AG09309 (cell line): ENCODE data around the gene SYT11.
"Not testable (repeated sequence)": the region's sequence is repeated elsewhere in the genome, so short reads cannot be mapped to it uniquely, and the experiment has no call there.

Source experiments
- DNase-seq: peaks from one replicate; pipeline ENCODE4 v3.0.0-alpha.2; 2010; ENCODE audit warnings: low read depth
- H3K4me3 ChIP-seq: 2 replicates; pipeline ENCODE4 v1.5.1; 2011; ENCODE audit warnings: mild to moderate bottlenecking, low read depth, low read length, moderate library complexity; ENCODE audit not compliant: control insufficient read depth
- CTCF ChIP-seq: IDR thresholded peaks from 2 replicates; pipeline ENCODE4 v1.5.1; 2011; ENCODE audit warnings: mild to moderate bottlenecking, low read depth, low read length, inconsistent platforms; ENCODE audit not compliant: insufficient read depth, control insufficient read depth; ENCODE audit errors: missing control alignments

SYT11 gene

GRCh38 chr1:155833665-155834295 is 25.6 kb upstream of the SYT11 start:
- no peak overlapping the region for H3K4me3 ChIP-seq
- no peak for DNase-seq
- no peak for TF ChIP-seq CTCF

GRCh38 chr1:155834296-155834926 is 25.0 kb upstream of the SYT11 start:
- H3K4me3 ChIP-seq = no peak overlapping the region
- peak; percentile 17 for DNase-seq
- no peak for TF ChIP-seq CTCF

GRCh38 chr1:155834927-155835399 is 24.4 kb upstream of the SYT11 start:
- not testable (repeated sequence) for DNase-seq, H3K4me3 ChIP-seq

DNA sequence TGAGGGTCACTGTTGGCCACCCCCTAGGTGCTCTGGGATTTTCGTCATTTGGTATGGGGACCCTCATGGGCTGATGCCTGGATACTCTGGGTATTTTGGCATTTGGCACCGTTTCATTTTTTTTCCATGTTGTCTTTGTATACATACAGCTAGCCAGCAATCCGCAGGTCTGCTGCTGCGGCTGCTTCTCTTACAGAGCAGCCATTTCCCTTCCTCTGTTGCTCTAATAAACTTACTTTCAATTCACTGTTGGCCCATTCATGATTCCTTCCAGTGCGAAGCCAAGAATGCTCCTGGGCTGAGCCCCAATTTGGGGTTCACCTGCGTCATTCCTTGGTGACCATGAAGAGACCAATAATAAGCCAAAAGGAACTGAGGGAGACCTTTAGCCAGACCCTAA is 23.8 kb upstream of the SYT11 start:
- TF ChIP-seq CTCF = no peak
- no peak for DNase-seq
- H3K4me3 ChIP-seq = no peak overlapping the region

DNA sequence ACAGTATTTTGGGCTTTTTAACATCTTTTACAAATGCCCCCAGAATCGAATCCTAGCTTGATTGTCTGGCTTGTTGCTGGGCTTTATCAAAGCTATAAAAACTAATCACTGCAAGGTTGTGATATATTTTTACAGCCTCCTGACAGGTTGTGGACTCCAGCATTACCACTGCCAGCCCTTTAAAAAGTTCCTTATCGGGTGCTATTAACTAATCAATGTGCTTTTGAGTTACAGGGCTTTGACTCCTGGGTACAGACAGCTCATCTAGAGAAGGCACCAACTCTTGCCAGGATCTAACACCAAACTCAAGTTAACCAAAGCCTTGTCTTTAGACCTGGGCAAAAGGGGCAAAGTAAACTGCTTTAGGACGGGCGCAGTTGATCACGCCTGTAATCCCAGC is 19.0 kb upstream of the SYT11 start:
- no peak for TF ChIP-seq CTCF
- H3K4me3 ChIP-seq = no peak overlapping the region
- DNase-seq = no peak

DNA sequence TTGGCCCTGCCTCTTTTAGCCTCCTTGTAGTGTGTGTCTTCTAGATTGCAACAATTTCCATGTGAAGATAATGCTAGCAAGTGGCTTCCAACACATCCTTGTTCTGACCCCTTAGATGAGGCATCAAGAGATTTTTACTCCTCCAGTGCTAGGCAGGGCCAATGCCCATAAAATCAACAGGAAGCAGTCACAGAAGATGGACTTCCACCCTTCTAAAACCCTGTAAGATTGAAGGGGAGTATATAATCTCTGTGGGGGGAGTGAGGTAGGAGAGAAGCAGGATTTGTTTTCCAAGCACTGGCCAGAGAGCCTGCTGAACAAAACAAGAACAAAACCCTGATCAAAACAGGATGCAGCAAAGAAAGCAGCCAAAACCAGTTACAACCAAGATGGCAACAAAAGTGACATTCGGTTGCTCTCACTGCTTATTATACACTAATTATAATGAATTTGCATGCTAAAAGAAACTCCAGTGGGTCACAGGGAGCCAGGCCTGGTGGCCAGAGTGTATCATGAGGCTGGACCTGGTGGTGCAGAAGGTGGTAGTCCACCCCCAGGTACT is 14.4 kb upstream of the SYT11 start:
- DNase-seq = no peak
- no peak overlapping the region for H3K4me3 ChIP-seq
- TF ChIP-seq CTCF = no peak

GRCh38 chr1:155847823-155848529 is 11.4 kb upstream of the SYT11 start:
- H3K4me3 ChIP-seq = no peak overlapping the region
- DNase-seq = no peak
- TF ChIP-seq CTCF = no peak
